GM19468 (cell line): Measurements from ENCODE around the gene TENT5C.

Experiments used
- ATAC-seq: cut with Tn5 transposase; IDR thresholded peaks from one replicate; pipeline ENCODE4 v1.9.1; 2021; ENCODE audit warnings: mild to moderate bottlenecking, moderate library complexity, moderate number of reproducible peaks; ENCODE audit not compliant: unreplicated experiment; ENCODE audit errors: extremely low read depth

Gene TENT5C

GRCh38 chr1:117587499-117588356 lies 18.1 kb upstream of the TENT5C start:
- ATAC-seq = no peak

GRCh38 chr1:117589544-117589943 lies 16.3 kb upstream of the TENT5C start:
- ATAC-seq = no peak

- no peak for ATAC-seq
Measured at GRCh38 chr1:117590273-117590925, 15.4 kb upstream of the TENT5C start.

- no peak for ATAC-seq
Measured at GRCh38 chr1:117591252-117591651, 14.6 kb upstream of the TENT5C start.

- no peak for ATAC-seq
Measured at GRCh38 chr1:117592155-117592554, 13.7 kb upstream of the TENT5C start.

GRCh38 chr1:117594261-117594990 lies 11.4 kb upstream of the TENT5C start:
- no peak for ATAC-seq

- no peak for ATAC-seq
Measured at GRCh38 chr1:117596023-117596720, 9.7 kb upstream of the TENT5C start.

GRCh38 chr1:117598489-117598888 lies 7.4 kb upstream of the TENT5C start:
- ATAC-seq = no peak

GRCh38 chr1:117599286-117600221 lies 6.3 kb upstream of the TENT5C start:
- no peak for ATAC-seq

GRCh38 chr1:117600325-117600943 lies 5.4 kb upstream of the TENT5C start:
- no peak for ATAC-seq

- no peak for ATAC-seq
Measured at GRCh38 chr1:117600966-117601365, 4.9 kb upstream of the TENT5C start.

- no peak for ATAC-seq
Measured at GRCh38 chr1:117602862-117603261, 3.0 kb upstream of the TENT5C start.

- no peak for ATAC-seq
Measured at GRCh38 chr1:117605164-117605773, 579 bp upstream of the TENT5C start.

- no peak for ATAC-seq
Measured at GRCh38 chr1:117606649-117607430, 992 bp downstream of the TENT5C start.

GRCh38 chr1:117607471-117607870 lies 1.6 kb downstream of the TENT5C start:
- ATAC-seq = no peak

GRCh38 chr1:117608115-117608615 lies 2.3 kb downstream of the TENT5C start:
- ATAC-seq = no peak

- ATAC-seq = no peak
Measured at GRCh38 chr1:117608758-117609157, 2.9 kb downstream of the TENT5C start.
